G401.6 (cell line): ENCODE results near the gene PIN1.
A peak's percentile ranks its signal among the peaks of the same experiment; 100 is the strongest.
"Not testable (repeated sequence)": the region's sequence is repeated elsewhere in the genome, so short reads cannot be mapped to it uniquely, and the experiment has no call there.

ENCODE experiments used
- FAIRE-seq: peaks from 2 replicates; lab custom pipeline; 2012; peaks lifted over from hg19 to GRCh38; lab: Jason Lieb, UNC

Gene PIN1

GRCh38 chr19:9818734-9819595 lies 16.2 kb upstream of the PIN1 start, which contains the start of gene FBXL12:
Gene FBXL12, minus strand, starts transcription at chr19:9819079. Its CDS starts 266 bp downstream, at chr19:9818813.
- peak; percentile 98 for FAIRE-seq

- FAIRE-seq = no peak
These were observed 15.6 kb upstream of the PIN1 start for GRCh38 chr19:9819596-9819909.

DNA sequence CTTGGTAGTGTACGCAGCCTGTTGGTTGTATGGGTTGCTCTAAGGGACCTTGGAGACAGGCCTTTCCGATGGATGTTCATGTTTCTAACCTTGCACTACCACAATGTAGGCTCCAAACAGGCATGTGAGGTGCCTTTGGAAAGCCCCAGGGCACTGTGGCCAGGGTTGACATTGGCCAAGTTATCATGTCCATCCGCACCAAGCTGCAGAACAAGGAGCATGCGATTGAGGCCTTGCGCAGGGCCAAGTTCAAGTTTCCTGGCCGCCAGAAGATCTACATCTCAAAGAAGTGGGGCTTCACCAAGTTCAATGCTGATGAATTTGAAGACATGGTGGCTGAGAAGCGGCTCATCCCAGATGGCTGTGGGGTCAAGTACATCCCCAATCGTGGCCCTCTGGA lies 15.1 kb upstream of the PIN1 start:
- FAIRE-seq = not testable (repeated sequence)

GRCh38 chr19:9823816-9824215 lies 11.3 kb upstream of the PIN1 start:
- FAIRE-seq = no peak

- peak; percentile 79 for FAIRE-seq
These were observed 7.6 kb upstream of the PIN1 start, which contains the start of gene UBL5 for GRCh38 chr19:9827289-9828238. Gene UBL5, plus strand, starts transcription at chr19:9827918. Its CDS starts 420 bp downstream, at chr19:9828338.

DNA sequence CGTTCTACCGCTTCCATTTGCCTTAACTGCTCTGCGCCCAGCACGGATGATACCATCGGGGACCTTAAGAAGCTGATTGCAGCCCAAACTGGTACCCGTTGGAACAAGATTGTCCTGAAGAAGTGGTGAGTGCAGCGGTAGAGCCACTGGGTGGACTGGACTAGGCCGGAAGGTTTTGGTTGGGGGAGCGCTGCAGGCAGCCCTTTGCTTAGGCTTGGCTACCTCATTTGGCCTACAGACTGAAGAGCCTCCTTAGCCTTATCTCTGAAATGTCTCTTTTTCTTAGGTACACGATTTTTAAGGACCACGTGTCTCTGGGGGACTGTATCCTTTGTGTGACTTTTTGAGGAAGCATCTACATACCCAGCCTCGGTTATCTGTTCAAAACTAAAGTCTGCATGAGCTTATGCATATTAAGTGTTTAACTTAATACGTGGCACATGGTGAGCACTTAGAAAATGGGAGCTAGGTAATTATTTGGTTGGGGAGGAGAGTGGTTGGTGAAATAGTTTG lies 6.5 kb upstream of the PIN1 start:
- no peak for FAIRE-seq

GRCh38 chr19:9834307-9834725 lies 802 bp upstream of the PIN1 start:
- no peak for FAIRE-seq

GRCh38 chr19:9835507-9835949 lies 410 bp downstream of the PIN1 start:
- no peak for FAIRE-seq

DNA sequence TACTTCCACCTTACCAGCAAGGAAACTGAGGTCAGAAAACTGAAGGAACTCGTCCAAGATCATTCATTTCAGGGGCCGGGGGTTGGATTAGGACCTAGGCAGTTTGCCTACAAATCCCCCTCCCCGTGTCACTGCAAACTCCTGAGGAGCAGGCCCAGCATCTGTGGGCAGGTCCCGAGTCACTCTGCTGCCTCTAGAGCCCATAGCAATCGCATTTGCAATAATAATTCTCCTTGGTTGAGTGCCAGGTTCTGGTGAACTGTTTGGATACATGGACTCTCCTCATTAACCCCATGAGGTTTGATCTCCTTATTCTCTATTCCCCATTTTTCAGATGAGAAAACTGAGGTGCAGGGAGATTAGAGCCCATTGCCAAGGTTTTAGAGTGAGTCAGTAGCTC lies 903 bp downstream of the PIN1 start:
- FAIRE-seq = no peak

DNA sequence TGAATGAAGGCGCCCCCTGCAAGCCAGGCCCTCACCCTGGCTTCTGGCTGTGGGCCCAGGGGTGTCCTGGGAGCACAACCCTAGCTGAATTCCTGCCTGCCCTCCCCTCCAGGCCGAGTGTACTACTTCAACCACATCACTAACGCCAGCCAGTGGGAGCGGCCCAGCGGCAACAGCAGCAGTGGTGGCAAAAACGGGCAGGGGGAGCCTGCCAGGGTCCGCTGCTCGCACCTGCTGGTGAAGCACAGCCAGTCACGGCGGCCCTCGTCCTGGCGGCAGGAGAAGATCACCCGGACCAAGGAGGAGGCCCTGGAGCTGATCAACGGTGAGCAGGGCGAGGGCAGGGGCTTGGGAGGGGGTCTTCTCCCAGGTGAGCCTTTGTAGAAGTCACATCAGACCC lies 3.2 kb downstream of the PIN1 start:
- FAIRE-seq = no peak

GRCh38 chr19:9839415-9839814 lies 4.3 kb downstream of the PIN1 start:
- FAIRE-seq = no peak

- no peak for FAIRE-seq
These were observed 7.9 kb downstream of the PIN1 start for GRCh38 chr19:9842834-9843625.

- not testable (repeated sequence) for FAIRE-seq
These were observed 8.6 kb downstream of the PIN1 start for GRCh38 chr19:9843626-9844273.

DNA sequence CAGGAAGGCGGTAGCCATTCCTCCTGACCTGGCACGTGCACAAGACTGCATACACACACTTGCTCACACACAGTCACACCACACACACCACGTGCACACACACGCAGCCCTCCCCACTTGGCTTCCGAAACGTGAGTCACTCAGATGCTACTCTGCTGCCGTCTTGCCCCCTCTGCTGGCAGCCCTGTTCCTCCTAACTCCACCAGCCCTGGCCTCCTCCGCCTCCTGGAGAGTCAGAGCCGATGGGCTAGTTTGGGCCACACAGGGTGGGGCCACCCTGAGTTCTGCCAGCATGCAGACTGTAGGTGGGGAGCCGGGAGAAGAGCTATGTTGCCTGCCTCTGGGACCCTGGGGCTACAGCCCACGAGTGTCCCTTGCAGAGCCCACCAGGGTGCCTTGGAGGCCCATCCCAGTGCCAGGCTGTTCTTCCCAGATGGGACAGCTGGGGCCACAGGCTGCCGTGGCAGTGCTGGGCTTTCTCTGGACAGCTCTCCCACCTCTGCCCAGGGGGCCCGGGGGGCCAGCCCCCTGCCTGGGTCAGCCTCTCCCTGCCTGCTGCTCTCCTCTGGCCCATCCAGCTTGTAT lies 12.1 kb downstream of the PIN1 start:
- no peak for FAIRE-seq

GRCh38 chr19:9848060-9848459 lies 12.9 kb downstream of the PIN1 start:
- FAIRE-seq = no peak

- FAIRE-seq = no peak
These were observed 13.6 kb downstream of the PIN1 start for GRCh38 chr19:9848762-9849161.

- no peak for FAIRE-seq
These were observed 14.7 kb downstream of the PIN1 start for GRCh38 chr19:9849791-9850190.

DNA sequence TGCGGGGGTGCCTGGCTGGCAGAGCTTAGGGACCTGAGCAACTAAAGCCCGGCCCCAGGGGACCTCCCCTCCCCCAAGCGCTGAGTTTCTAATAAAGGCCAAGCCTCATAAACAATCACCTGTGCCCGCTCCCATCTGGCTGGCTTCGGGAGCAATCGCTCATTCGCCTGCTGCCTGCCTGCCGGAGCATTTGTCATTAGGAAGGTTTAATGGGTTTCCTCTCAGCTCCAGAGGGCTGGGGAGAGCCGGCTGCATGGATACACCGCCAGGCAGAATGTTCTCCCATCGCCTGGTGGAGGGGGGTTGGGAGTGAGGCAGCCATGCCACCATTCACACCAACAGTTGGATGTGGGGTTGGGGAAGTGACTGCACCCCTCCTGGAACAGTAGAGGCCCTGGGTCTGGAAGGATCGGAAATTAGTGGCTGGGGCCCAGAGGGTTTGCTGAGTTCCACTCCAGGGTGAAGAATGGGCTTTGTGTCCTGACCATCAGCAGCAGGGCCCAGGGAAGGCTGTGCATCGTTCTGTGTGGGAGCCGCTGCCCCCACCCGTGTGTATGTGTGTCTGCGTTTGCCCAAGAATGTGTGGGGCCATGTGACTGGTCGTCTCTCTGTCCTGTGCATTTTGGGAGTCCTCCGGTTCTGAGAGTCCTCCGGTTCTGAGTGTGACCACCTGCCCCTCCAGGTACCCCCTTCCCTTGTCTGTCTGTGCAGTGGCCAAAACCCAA lies 15.3 kb downstream of the PIN1 start:
- no peak for FAIRE-seq

DNA sequence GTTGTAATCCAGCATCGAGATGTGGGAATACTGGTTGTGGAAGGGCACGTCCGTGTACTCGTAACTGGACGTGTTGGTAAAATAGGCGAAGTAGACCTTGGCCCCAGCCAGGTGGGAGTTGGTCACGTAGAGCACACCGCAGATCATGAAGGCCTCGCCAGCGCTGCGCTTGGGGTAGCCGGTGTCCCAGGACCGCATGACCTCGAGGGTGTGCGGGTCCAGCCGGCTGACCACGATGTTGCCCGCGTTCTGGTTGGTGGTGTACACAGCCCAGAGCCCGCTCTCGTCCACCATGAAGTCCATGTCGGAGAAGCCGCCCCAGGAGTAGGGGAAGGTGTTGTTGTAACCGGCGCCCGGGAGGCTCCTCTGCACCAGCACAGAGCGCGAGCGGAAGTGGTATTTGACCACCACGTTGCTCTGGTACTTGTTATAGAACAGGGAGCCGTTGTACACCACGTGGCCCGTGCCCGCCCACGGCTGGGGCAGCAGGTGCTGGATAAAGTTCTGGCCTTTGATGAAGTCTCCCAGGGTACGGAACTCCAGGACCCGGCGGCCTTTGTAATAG lies 19.2 kb downstream of the PIN1 start:
- no peak for FAIRE-seq

GRCh38 chr19:9856609-9857008 lies 21.5 kb downstream of the PIN1 start:
- no peak for FAIRE-seq
